Measurements from ENCODE around the gene TRIM28. TPM values are rescaled to one million over a fixed set of nuclear protein-coding genes. Genes with fewer than 3 reads are reported as not detected.
A peak's percentile ranks its signal among the peaks of the same experiment; 100 is the strongest.

TRIM28 gene
- total RNA-seq, 2 donors from 2014 or later: 351 to 473 TPM

- peak overlapping the region; percentile 86 to 87 for H3K4me3 Mint-ChIP-seq
- DNase-seq: peak; percentile 97 to 99
- peak overlapping the region; percentile 81 for H3K27ac Mint-ChIP-seq
- no peaks in the 10 kb centered on the region for H3K27me3 Mint-ChIP-seq (ENCODE audit: low read depth)
- H3K4me1 Mint-ChIP-seq (ENCODE audit: low read depth): peaks cover 34% of the 10 kb centered on the region
- ATAC-seq (replicated peaks in 1 of 2): peak; percentile 91 to 92
- H3K36me3 Mint-ChIP-seq (ENCODE audit: insufficient read depth in 2 of 2): peaks cover 3 to 5% of the 10 kb centered on the region in 2 donors
- H3K9me3 Mint-ChIP-seq: no peaks in the 10 kb centered on the region
These were observed 29.9 kb upstream of the TRIM28 start for GRCh38 chr19:58513694-58514563.

- peaks cover 35% of the 10 kb centered on the region for H3K4me1 Mint-ChIP-seq (ENCODE audit: low read depth)
- no peaks in the 10 kb centered on the region for H3K9me3 Mint-ChIP-seq
- ATAC-seq (replicated peaks in 1 of 2) (no peak), DNase-seq (no peak)
- peak overlapping the region; percentile 86 to 87 for H3K4me3 Mint-ChIP-seq
- peaks cover 4 to 5% of the 10 kb centered on the region in 2 donors for H3K36me3 Mint-ChIP-seq (ENCODE audit: insufficient read depth in 2 of 2)
- no peaks in the 10 kb centered on the region for H3K27me3 Mint-ChIP-seq (ENCODE audit: low read depth)
- H3K27ac Mint-ChIP-seq: peak overlapping the region; percentile 61
These were observed 29.3 kb upstream of the TRIM28 start for GRCh38 chr19:58514564-58515022.

- H3K4me1 Mint-ChIP-seq (ENCODE audit: low read depth): peaks cover 39% of the 10 kb centered on the region
These were observed 28.6 kb upstream of the TRIM28 start for GRCh38 chr19:58515259-58515658.

GRCh38 chr19:58516246-58516836, 27.5 kb upstream of the TRIM28 start:
- H3K27me3 Mint-ChIP-seq (ENCODE audit: low read depth): no peaks in the 10 kb centered on the region
- H3K27ac Mint-ChIP-seq: no peak overlapping the region
- no peak for DNase-seq
- peaks cover 43% of the 10 kb centered on the region for H3K4me1 Mint-ChIP-seq (ENCODE audit: low read depth)
- H3K4me3 Mint-ChIP-seq: peak overlapping the region; percentile 76 to 87
- H3K36me3 Mint-ChIP-seq (ENCODE audit: insufficient read depth in 2 of 2): peaks cover 5 to 6% of the 10 kb centered on the region in 2 donors
- H3K9me3 Mint-ChIP-seq: no peaks in the 10 kb centered on the region
- ATAC-seq (replicated peaks in 1 of 2): no peak

More at GRCh38 chr19:58515259-58515658, 28.6 kb upstream of the TRIM28 start:
- peak overlapping the region; percentile 76 to 87 for H3K4me3 Mint-ChIP-seq
- H3K9me3 Mint-ChIP-seq: no peaks in the 10 kb centered on the region
- H3K27me3 Mint-ChIP-seq (ENCODE audit: low read depth): no peaks in the 10 kb centered on the region
- peaks cover 5 to 6% of the 10 kb centered on the region in 2 donors for H3K36me3 Mint-ChIP-seq (ENCODE audit: insufficient read depth in 2 of 2)
- DNase-seq (no peak), ATAC-seq (replicated peaks in 1 of 2) (no peak)
- peak overlapping the region; percentile 72 for H3K27ac Mint-ChIP-seq

GRCh38 chr19:58516964-58517833, 26.7 kb upstream of the TRIM28 start:
- ATAC-seq (replicated peaks in 1 of 2): no peak
- peak overlapping the region in 1 of 2 donors; percentile 22 for H3K4me3 Mint-ChIP-seq
- peaks cover 5 to 6% of the 10 kb centered on the region in 2 donors for H3K36me3 Mint-ChIP-seq (ENCODE audit: insufficient read depth in 2 of 2)
- no peak overlapping the region for H3K27ac Mint-ChIP-seq
- H3K27me3 Mint-ChIP-seq (ENCODE audit: low read depth): no peaks in the 10 kb centered on the region
- peaks cover 43% of the 10 kb centered on the region for H3K4me1 Mint-ChIP-seq (ENCODE audit: low read depth)
- H3K9me3 Mint-ChIP-seq: no peaks in the 10 kb centered on the region
- DNase-seq: no peak

GRCh38 chr19:58518256-58519086, 25.4 kb upstream of the TRIM28 start:
- DNase-seq: no peak
- Mint-ChIP-seq H3K4me3 (peak overlapping the region; percentile 96 to 99), H3K9me3 (no peaks in the 10 kb centered on the region), H3K27me3 (ENCODE audit: low read depth) (no peaks in the 10 kb centered on the region), H3K27ac (peak overlapping the region; percentile 90), H3K4me1 (ENCODE audit: low read depth) (peaks cover 43% of the 10 kb centered on the region), H3K36me3 (ENCODE audit: insufficient read depth in 2 of 2) (peaks cover 5 to 6% of the 10 kb centered on the region in 2 donors)
- ATAC-seq (replicated peaks in 1 of 2): no peak

- Mint-ChIP-seq H3K36me3 (ENCODE audit: insufficient read depth in 2 of 2) (peaks cover 5 to 6% of the 10 kb centered on the region in 2 donors), H3K4me3 (peak overlapping the region; percentile 96 to 99), H3K4me1 (ENCODE audit: low read depth) (peaks cover 43% of the 10 kb centered on the region), H3K27me3 (ENCODE audit: low read depth) (no peaks in the 10 kb centered on the region), H3K27ac (peak overlapping the region; percentile 90), H3K9me3 (no peaks in the 10 kb centered on the region)
- ATAC-seq (replicated peaks in 1 of 2) (peak; percentile 4 to 10), DNase-seq (peak; percentile 60)
These were observed 24.8 kb upstream of the TRIM28 start for GRCh38 chr19:58519087-58519354.

- peak; percentile 88 to 90 for ATAC-seq (replicated peaks in 1 of 2)
- no peaks in the 10 kb centered on the region for H3K27me3 Mint-ChIP-seq (ENCODE audit: low read depth)
These were observed 24.3 kb upstream of the TRIM28 start, which contains the start of gene ZBTB45 for GRCh38 chr19:58519355-58520256. Gene ZBTB45, minus strand, starts transcription at chr19:58519810. Its CDS starts 2,137 bp downstream, at chr19:58517673.

GRCh38 chr19:58520257-58520599, 23.6 kb upstream of the TRIM28 start:
- Mint-ChIP-seq H3K27me3 (ENCODE audit: low read depth) (no peaks in the 10 kb centered on the region), H3K36me3 (ENCODE audit: insufficient read depth in 2 of 2) (peaks cover 5 to 6% of the 10 kb centered on the region in 2 donors), H3K4me3 (peak overlapping the region; percentile 96 to 99), H3K27ac (peak overlapping the region; percentile 90), H3K4me1 (ENCODE audit: low read depth) (peaks cover 35% of the 10 kb centered on the region), H3K9me3 (no peaks in the 10 kb centered on the region)
- DNase-seq (no peak), ATAC-seq (replicated peaks in 1 of 2) (no peak)

More at GRCh38 chr19:58519355-58520256, 24.3 kb upstream of the TRIM28 start, which contains the start of gene ZBTB45:
- H3K9me3 Mint-ChIP-seq: no peaks in the 10 kb centered on the region
- H3K4me1 Mint-ChIP-seq (ENCODE audit: low read depth): peaks cover 41% of the 10 kb centered on the region
- H3K36me3 Mint-ChIP-seq (ENCODE audit: insufficient read depth in 2 of 2): peaks cover 5 to 6% of the 10 kb centered on the region in 2 donors
- peak within 1 kb of the TSS; percentile 90 for H3K27ac Mint-ChIP-seq
- H3K4me3 Mint-ChIP-seq: peak within 1 kb of the TSS; percentile 96 to 99
- DNase-seq: peak; percentile 96 to 97

GRCh38 chr19:58521651-58522050, 22.2 kb upstream of the TRIM28 start:
- Mint-ChIP-seq H3K4me1 (ENCODE audit: low read depth) (peaks cover 25% of the 10 kb centered on the region), H3K9me3 (no peaks in the 10 kb centered on the region), H3K4me3 (no peak overlapping the region), H3K36me3 (ENCODE audit: insufficient read depth in 2 of 2) (peaks cover 0 to 3% of the 10 kb centered on the region in 2 donors), H3K27ac (no peak overlapping the region), H3K27me3 (ENCODE audit: low read depth) (no peaks in the 10 kb centered on the region)
- ATAC-seq (replicated peaks in 1 of 2) (no peak), DNase-seq (no peak)

GRCh38 chr19:58522709-58523108, 21.2 kb upstream of the TRIM28 start:
- DNase-seq: no peak
- no peak for ATAC-seq (replicated peaks in 1 of 2)
- H3K9me3 Mint-ChIP-seq: no peaks in the 10 kb centered on the region
- H3K4me3 Mint-ChIP-seq: no peak overlapping the region
- H3K27me3 Mint-ChIP-seq (ENCODE audit: low read depth): no peaks in the 10 kb centered on the region
- no peak overlapping the region for H3K27ac Mint-ChIP-seq
- H3K4me1 Mint-ChIP-seq (ENCODE audit: low read depth): peaks cover 22% of the 10 kb centered on the region
- peaks cover 0 to 3% of the 10 kb centered on the region in 2 donors for H3K36me3 Mint-ChIP-seq (ENCODE audit: insufficient read depth in 2 of 2)

Data from activated T-cell treated with anti-CD3 and anti-CD28 coated beads, Interleukin-2, amount 50 U/mL, for 72 hours (primary cell).